GM21367 (cell line): ENCODE results near the gene ZNF425.
"Not testable (repeated sequence)": the region's sequence is repeated elsewhere in the genome, so short reads cannot be mapped to it uniquely, and the experiment has no call there.

Source experiments
- ATAC-seq: cut with Tn5 transposase; IDR thresholded peaks from one replicate; pipeline ENCODE4 v1.9.1; 2021; ENCODE audit not compliant: unreplicated experiment

Gene ZNF425

GRCh38 chr7:149125863-149126661 is at the start of gene ZNF425:
Gene ZNF425 (minus strand): TSS chr7:149126324. CDS start chr7:149126213, 111 bp downstream.
- ATAC-seq: peak; percentile 78

- ATAC-seq: no peak
Observed at GRCh38 chr7:149175150-149175549, 49.0 kb upstream of the ZNF425 start.

GRCh38 chr7:149172534-149172920 is 46.4 kb upstream of the ZNF425 start:
- ATAC-seq: no peak

- ATAC-seq: no peak
Observed at GRCh38 chr7:149171892-149172533, 45.9 kb upstream of the ZNF425 start.

- ATAC-seq: no peak
Observed at GRCh38 chr7:149166630-149167352, 40.7 kb upstream of the ZNF425 start.

- no peak for ATAC-seq
Observed at GRCh38 chr7:149166142-149166541, 40.0 kb upstream of the ZNF425 start.

- ATAC-seq: no peak
Observed at GRCh38 chr7:149161241-149161848, 35.2 kb upstream of the ZNF425 start.

GRCh38 chr7:149156898-149157297 is 30.8 kb upstream of the ZNF425 start:
- ATAC-seq: no peak

GRCh38 chr7:149154056-149154455 is 27.9 kb upstream of the ZNF425 start:
- no peak for ATAC-seq

GRCh38 chr7:149153346-149153745 is 27.2 kb upstream of the ZNF425 start:
- ATAC-seq: no peak

GRCh38 chr7:149150981-149151380 is 24.9 kb upstream of the ZNF425 start:
- no peak for ATAC-seq

GRCh38 chr7:149147752-149148653 is 21.9 kb upstream of the ZNF425 start:
- peak; percentile 22 for ATAC-seq

GRCh38 chr7:149147072-149147751 is 21.1 kb upstream of the ZNF425 start, which contains the start of gene ZNF398:
Gene ZNF398 (plus strand): TSS chr7:149147453. CDS start chr7:149147743, 290 bp downstream.
- ATAC-seq: peak; percentile 60

GRCh38 chr7:149145031-149145845 is 19.1 kb upstream of the ZNF425 start:
- no peak for ATAC-seq

- not testable (repeated sequence) for ATAC-seq
Observed at GRCh38 chr7:149144436-149144922, 18.4 kb upstream of the ZNF425 start.

- ATAC-seq: no peak
Observed at GRCh38 chr7:149141893-149142292, 15.8 kb upstream of the ZNF425 start.

GRCh38 chr7:149140831-149141230 is 14.7 kb upstream of the ZNF425 start:
- no peak for ATAC-seq

GRCh38 chr7:149136118-149136517 is 10.0 kb upstream of the ZNF425 start:
- no peak for ATAC-seq
